Measurements from ENCODE around the gene MYDGF. TPM values are rescaled to one million over a fixed set of nuclear protein-coding genes. Genes with fewer than 3 reads are reported as not detected.

MYDGF gene
- total and polyA plus RNA-seq, 9 of the 15 experiments (the other 6 are each of a cell fraction or from before 2014, with no cell fraction given) = 4.2 to 141 (median 82.1) TPM

- TF ChIP-seq, protein P1, sequence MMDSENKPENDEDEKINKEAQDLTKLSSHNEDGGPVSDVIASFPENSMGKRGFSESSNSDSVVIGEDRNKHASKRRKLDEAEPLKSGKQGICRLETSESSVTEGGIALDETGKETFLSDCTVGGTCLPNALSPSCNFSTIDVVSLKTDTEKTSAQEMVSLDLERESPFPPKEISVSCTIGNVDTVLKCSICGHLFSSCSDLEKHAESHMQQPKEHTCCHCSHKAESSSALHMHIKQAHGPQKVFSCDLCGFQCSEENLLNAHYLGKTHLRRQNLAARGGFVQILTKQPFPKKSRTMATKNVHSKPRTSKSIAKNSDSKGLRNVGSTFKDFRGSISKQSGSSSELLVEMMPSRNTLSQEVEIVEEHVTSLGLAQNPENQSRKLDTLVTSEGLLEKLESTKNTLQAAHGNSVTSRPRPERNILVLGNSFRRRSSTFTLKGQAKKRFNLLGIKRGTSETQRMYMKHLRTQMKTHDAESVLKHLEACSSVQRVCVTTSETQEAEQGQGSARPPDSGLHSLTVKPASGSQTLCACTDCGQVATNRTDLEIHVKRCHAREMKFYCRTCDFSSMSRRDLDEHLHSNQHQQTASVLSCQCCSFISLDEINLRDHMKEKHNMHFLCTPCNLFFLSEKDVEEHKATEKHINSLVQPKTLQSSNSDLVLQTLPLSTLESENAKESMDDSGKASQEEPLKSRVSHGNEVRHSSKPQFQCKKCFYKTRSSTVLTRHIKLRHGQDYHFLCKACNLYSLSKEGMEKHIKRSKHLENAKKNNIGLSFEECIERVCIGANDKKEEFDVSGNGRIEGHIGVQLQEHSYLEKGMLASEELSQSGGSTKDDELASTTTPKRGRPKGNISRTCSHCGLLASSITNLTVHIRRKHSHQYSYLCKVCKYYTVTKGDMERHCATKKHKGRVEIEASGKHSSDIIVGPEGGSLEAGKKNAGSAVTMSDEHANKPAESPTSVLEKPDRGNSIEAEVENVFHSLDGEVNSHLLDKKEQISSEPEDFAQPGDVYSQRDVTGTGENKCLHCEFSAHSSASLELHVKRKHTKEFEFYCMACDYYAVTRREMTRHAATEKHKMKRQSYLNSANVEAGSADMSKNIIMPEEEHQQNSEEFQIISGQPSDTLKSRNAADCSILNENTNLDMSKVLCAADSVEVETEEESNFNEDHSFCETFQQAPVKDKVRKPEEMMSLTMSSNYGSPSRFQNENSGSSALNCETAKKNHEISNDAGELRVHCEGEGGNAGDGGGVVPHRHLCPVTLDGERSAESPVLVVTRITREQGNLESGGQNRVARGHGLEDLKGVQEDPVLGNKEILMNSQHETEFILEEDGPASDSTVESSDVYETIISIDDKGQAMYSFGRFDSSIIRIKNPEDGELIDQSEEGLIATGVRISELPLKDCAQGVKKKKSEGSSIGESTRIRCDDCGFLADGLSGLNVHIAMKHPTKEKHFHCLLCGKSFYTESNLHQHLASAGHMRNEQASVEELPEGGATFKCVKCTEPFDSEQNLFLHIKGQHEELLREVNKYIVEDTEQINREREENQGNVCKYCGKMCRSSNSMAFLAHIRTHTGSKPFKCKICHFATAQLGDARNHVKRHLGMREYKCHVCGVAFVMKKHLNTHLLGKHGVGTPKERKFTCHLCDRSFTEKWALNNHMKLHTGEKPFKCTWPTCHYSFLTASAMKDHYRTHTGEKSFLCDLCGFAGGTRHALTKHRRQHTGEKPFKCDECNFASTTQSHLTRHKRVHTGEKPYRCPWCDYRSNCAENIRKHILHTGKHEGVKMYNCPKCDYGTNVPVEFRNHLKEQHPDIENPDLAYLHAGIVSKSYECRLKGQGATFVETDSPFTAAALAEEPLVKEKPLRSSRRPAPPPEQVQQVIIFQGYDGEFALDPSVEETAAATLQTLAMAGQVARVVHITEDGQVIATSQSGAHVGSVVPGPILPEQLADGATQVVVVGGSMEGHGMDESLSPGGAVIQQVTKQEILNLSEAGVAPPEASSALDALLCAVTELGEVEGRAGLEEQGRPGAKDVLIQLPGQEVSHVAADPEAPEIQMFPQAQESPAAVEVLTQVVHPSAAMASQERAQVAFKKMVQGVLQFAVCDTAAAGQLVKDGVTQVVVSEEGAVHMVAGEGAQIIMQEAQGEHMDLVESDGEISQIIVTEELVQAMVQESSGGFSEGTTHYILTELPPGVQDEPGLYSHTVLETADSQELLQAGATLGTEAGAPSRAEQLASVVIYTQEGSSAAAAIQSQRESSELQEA (IDR thresholded peaks at IDR 0.05; ENCODE audit: low read depth) = peak; percentile 87
- TF ChIP-seq SAFB2 (IDR thresholded peaks at IDR 0.05; ENCODE audit: borderline replicate concordance, low read depth, low read length, severe bottlenecking) (no peak), ZSCAN32 (CRISPR knock-in tag; IDR thresholded peaks at IDR 0.05) (no peak), NFE2 (IDR thresholded peaks at IDR 0.05; ENCODE audit: low read depth) (no peak), SAFB (IDR thresholded peaks at IDR 0.05; ENCODE audit: borderline replicate concordance, low read depth, low read length) (no peak), ZNF75A (CRISPR knock-in tag; IDR thresholded peaks at IDR 0.05) (no peak), FIP1L1 (IDR thresholded peaks at IDR 0.05; ENCODE audit: low read depth, low read length, poor library complexity, severe bottlenecking) (peak; percentile 50), ZKSCAN3 (CRISPR knock-in tag; IDR thresholded peaks at IDR 0.05) (no peak), NR4A1 (CRISPR knock-in tag; IDR thresholded peaks at IDR 0.05) (no peak), NR4A1 (tag; IDR thresholded peaks at IDR 0.05) (no peak), NFYB (IDR thresholded peaks at IDR 0.05; ENCODE audit: extremely low read depth, insufficient read length) (peak; percentile 65), PHF20 (IDR thresholded peaks at IDR 0.05; ENCODE audit: partially characterized antibody) (peak; percentile 89), BDP1 (IDR thresholded peaks at IDR 0.05; ENCODE audit: insufficient read depth, insufficient read length) (no peak), ARID3B (CRISPR knock-in tag; IDR thresholded peaks at IDR 0.05; ENCODE audit: borderline replicate concordance) (no peak)
- TF ChIP-seq, protein P2, sequence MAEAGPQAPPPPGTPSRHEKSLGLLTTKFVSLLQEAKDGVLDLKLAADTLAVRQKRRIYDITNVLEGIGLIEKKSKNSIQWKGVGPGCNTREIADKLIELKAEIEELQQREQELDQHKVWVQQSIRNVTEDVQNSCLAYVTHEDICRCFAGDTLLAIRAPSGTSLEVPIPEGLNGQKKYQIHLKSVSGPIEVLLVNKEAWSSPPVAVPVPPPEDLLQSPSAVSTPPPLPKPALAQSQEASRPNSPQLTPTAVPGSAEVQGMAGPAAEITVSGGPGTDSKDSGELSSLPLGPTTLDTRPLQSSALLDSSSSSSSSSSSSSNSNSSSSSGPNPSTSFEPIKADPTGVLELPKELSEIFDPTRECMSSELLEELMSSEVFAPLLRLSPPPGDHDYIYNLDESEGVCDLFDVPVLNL (CRISPR knock-in tag; IDR thresholded peaks at IDR 0.05; ENCODE audit: low read depth) = 0 out of 2 replicates have a peak, but pooled peaks have one; percentile 44
Measured at GRCh38 chr19:4669723-4670480, at the start of gene MYDGF (continued).

Data from K562 (cell line).